Mesodermal cell (in vitro differentiated cells): ENCODE measurements around the gene ITGB2.

Source experiments
- H3K27ac ChIP-seq: 2 replicates; pipeline ENCODE4 v1.7.0; 2013; ENCODE audit warnings: mild to moderate bottlenecking, low read depth, low read length, moderate library complexity; ENCODE audit not compliant: severe bottlenecking
- H3K36me3 ChIP-seq: 2 replicates; pipeline ENCODE4 v1.7.1; 2013; ENCODE audit warnings: mild to moderate bottlenecking, low read length, moderate library complexity; ENCODE audit not compliant: control insufficient read depth, insufficient read depth
- H3K4me1 ChIP-seq: one replicate; pipeline ENCODE4 v1.7.1; 2013; ENCODE audit warnings: mild to moderate bottlenecking, low read length; ENCODE audit not compliant: insufficient read depth, control insufficient read depth, poor library complexity, severe bottlenecking
- H3K4me3 ChIP-seq: 2 replicates; pipeline ENCODE4 v1.7.0; 2013; ENCODE audit warnings: low read length, control low read depth, mild to moderate bottlenecking; ENCODE audit not compliant: insufficient read depth, poor library complexity, severe bottlenecking; ENCODE audit errors: extremely low read depth
- H3K9me3 ChIP-seq: 2 replicates; pipeline ENCODE4 v1.7.1; 2013; ENCODE audit warnings: mild to moderate bottlenecking, low read length, moderate library complexity; ENCODE audit not compliant: control insufficient read depth
- WGBS, 2 experiments: methylation state at CpG; one replicate each; pipeline ENCODE4 v1.1.5; 2013; ENCODE audit warnings: missing lambda C conversion rate in 2 of 2; ENCODE audit not compliant: insufficient coverage in 2 of 2; 5-methylcytosine and 5-hydroxymethylcytosine counted together

ITGB2 gene

DNA sequence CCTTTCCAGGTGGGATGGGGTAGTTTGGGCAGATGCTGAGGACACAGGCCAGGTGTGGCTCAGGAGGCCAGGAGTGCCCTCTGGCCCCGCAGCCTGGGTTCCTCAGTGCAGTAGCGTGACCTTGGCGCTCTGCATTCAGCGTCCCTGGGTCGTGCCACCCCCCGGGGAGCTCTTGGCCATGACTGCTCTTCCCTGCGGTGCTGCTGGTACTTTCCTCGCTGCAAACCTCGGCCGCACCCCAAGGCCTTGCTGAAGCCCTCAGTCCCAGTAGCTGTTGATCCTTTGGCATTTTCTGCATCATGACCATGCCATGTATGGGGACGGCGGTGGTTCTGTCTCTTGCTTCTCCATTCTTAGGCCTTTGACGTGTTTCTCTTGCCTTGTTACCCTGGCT lies 32.9 kb upstream of the ITGB2 start:
- Histone ChIP-seq H3K4me3 (no peak overlapping the region), H3K9me3 (no peaks in the 10 kb centered on the region), H3K27ac (no peak overlapping the region), H3K4me1 (peaks cover 10% of the 10 kb centered on the region), H3K36me3 (peaks cover 48% of the 10 kb centered on the region)
- WGBS, 2 experiments: 97 to 99% methylated on average over 13 of the region's 13 CpGs

- H3K4me1 ChIP-seq: peaks cover 4% of the 10 kb centered on the region
- no peaks in the 10 kb centered on the region for H3K9me3 ChIP-seq
- no peak overlapping the region for H3K27ac ChIP-seq
- no peak overlapping the region for H3K4me3 ChIP-seq
- peaks cover 45% of the 10 kb centered on the region for H3K36me3 ChIP-seq
- 94 to 98% methylated on average over 20 of the region's 25 CpGs for WGBS, 2 experiments
Observed at GRCh38 chr21:44952929-44953627, 32.4 kb upstream of the ITGB2 start.

DNA sequence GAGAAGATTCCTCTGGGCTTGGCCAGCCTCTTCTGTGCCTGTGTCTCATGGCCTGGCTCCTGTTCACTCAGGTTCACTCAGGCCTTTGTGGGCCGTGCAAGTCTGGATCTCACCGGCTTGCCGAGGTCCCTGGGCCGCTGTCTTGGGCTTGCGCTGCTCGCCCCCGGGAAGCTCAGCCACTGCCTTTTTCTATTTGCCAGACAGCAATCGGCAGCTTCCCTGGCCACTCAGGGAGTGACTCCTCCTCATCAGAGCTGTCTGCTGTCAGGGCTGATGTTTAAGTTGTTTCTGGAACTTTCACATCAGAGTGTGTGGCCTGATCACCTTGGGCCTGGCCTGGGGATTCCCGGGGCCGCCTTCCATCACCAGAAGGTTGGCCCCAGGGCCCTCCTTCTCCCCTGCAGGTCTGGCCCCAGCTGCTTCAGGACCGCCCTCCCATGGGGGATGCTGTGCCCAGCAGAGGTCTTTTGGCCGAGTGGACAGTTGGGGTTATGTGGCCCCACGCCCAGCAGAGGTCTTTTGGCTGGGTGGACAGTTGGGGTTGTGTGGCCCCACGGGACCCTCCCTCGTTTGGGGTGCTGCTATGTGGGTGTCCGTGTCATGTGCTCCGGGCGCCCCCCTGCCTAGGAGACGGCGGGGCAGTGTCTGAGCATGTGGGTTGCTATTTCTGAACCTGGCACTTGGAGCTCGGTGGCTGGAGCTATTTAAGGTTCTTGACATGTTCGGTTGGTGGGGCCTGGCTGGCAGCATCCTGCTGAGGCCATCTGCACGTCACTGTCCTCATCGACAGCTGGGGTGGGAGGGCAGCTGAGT lies 31.6 kb upstream of the ITGB2 start:
- Histone ChIP-seq H3K4me3 (no peak overlapping the region), H3K27ac (no peak overlapping the region), H3K9me3 (no peaks in the 10 kb centered on the region), H3K36me3 (peaks cover 42% of the 10 kb centered on the region), H3K4me1 (no peaks in the 10 kb centered on the region)
- WGBS, 2 experiments: 92% methylated on average over 21 to 23 of the region's 24 CpGs

GRCh38 chr21:44951186-44951915 lies 30.7 kb upstream of the ITGB2 start:
- H3K36me3 ChIP-seq: peaks cover 43% of the 10 kb centered on the region
- WGBS, 2 experiments: 95 to 97% methylated on average over 19 to 22 of the region's 31 CpGs
- H3K9me3 ChIP-seq: no peaks in the 10 kb centered on the region
- H3K4me1 ChIP-seq: no peaks in the 10 kb centered on the region
- no peak overlapping the region for H3K4me3 ChIP-seq
- H3K27ac ChIP-seq: no peak overlapping the region

DNA sequence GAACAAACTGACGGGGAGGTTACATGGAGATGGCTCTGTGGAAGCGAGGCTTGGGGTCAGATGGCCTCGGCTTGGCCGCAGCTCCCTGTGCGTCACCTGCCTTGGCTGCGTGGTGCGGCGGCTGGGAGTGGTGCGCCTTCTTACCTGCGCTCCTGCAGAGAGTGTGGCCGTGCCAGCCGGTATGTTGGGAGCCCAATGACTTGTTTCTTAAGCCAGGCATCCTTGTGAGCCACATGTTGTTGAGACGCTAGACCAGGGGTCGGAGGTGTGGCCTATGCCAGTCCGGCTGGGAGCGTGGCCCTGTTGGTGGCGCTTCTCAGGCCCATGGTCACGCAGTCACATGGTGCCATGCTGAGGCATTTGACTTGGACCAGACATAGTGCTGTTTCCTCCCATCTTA lies 29.7 kb upstream of the ITGB2 start:
- peaks cover 48% of the 10 kb centered on the region for H3K36me3 ChIP-seq
- H3K27ac ChIP-seq: no peak overlapping the region
- no peaks in the 10 kb centered on the region for H3K9me3 ChIP-seq
- H3K4me1 ChIP-seq: no peaks in the 10 kb centered on the region
- no peak overlapping the region for H3K4me3 ChIP-seq
- 95% methylated on average over 18 of the region's 18 CpGs for whole genome bisulfite sequencing, 2 experiments

DNA sequence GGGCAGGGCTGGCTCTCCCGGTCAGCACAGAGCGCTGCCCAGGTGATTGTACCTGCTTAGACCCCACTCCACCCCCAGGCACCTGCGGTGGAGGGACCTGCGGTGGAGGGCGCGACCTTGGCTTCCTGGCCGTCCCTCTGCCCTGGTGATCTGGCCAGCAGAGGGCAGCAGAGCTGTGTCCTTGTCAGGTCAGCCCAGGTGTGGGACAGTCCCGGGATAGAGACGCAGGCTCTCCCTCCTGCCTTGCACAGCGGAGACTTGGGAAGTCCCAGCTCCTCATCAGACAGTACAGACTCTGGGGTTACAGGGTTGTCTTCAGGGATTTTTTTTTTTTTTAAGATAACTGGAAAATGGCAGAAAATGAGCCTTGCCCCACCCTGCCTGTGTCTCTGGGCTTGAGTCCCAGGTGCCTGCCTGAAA lies 29.1 kb upstream of the ITGB2 start:
- no peaks in the 10 kb centered on the region for H3K4me1 ChIP-seq
- WGBS, 2 experiments: 19 to 27% methylated on average over 9 of the region's 10 CpGs
- H3K36me3 ChIP-seq: peaks cover 53% of the 10 kb centered on the region
- no peaks in the 10 kb centered on the region for H3K9me3 ChIP-seq
- no peak overlapping the region for H3K27ac ChIP-seq
- no peak overlapping the region for H3K4me3 ChIP-seq

- peaks cover 59% of the 10 kb centered on the region for H3K36me3 ChIP-seq
Observed at GRCh38 chr21:44949161-44949778, 28.6 kb upstream of the ITGB2 start.

DNA sequence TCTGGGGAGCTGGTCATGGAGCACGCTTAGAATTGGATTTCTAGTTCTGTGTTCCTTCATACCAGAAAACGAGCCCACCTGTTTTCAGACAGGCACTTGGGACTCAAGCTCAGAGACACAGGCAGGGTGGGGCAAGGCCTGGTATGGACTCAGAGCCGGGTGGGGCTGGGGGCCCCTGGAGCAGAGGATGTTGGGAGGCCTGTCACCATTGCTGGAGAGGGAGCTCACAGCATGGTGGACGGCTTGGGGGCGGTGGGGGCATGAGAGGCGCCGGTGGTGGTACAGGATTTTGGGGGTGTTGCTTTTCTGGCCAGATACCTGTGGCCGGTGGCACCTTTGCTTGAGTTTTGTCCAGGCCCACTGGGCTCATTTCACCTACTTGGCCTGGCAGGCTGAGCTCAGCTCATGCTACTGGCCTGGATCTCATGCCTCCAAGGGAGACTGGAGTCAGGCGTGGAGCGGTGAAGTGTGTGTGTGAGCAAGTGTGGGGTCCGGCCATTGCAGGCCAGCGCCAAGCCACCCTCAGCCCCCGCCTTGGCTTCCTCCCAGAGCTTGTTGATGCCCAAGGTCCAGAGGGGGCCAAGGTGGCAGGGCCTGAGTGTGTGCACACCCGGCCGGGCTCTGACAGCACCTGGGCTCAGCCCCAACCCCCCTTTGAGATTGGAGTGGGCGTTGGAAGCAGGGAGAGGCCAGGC lies 27.9 kb upstream of the ITGB2 start:
- Histone ChIP-seq H3K36me3 (peaks cover 66% of the 10 kb centered on the region), H3K4me3 (no peak overlapping the region), H3K27ac (no peak overlapping the region), H3K9me3 (no peaks in the 10 kb centered on the region), H3K4me1 (no peaks in the 10 kb centered on the region)
- WGBS, 2 experiments: 89 to 92% methylated on average over 12 to 15 of the region's 16 CpGs

More at GRCh38 chr21:44949161-44949778, 28.6 kb upstream of the ITGB2 start:
- no peak overlapping the region for H3K4me3 ChIP-seq
- no peaks in the 10 kb centered on the region for H3K4me1 ChIP-seq
- no peaks in the 10 kb centered on the region for H3K9me3 ChIP-seq
- WGBS, 2 experiments: 86 to 92% methylated on average over 26 to 30 of the region's 30 CpGs
- H3K27ac ChIP-seq: no peak overlapping the region

DNA sequence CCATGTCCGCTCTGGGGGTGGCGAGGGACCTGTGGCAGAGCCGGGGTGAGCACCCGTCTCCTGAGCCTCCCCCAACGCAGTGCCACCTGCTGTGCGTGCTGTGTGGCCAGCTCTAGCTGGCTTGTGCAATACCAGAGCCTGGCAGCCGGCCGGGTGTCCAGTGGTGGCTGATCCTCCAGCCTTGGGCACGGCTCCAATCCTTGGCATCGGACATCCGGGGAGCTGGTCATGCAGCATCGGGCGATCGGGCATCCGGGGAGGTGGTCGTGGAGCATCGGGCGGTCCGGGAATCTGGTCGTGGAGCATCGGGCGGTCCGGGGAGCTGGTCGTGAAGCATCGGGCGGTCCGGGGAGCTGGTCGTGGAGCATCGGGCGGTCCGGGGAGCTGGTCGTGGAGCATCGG lies 27.2 kb upstream of the ITGB2 start:
- peaks cover 71% of the 10 kb centered on the region for H3K36me3 ChIP-seq

More for the DNA sequence above, 27.2 kb upstream of the ITGB2 start:
- Histone ChIP-seq H3K4me3 (no peak overlapping the region), H3K9me3 (no peaks in the 10 kb centered on the region), H3K27ac (no peak overlapping the region), H3K4me1 (no peaks in the 10 kb centered on the region)
- WGBS, 2 experiments: 94 to 95% methylated on average over 30 to 33 of the region's 33 CpGs
